Esophagus muscularis mucosa (tissue), 4 donors: Measurements from ENCODE around the gene GRK5. TPM values are rescaled to one million over a fixed set of nuclear protein-coding genes. Genes with fewer than 3 reads are reported as not detected.

Source experiments
- DNase-seq: peaks from one replicate; pipeline ENCODE4 v3.0.0-alpha.2; 2017; ENCODE audit errors: extremely low spot score
- H3K27ac ChIP-seq, 4 donors: fragments of 200-600 bp; sonication (generic); replicated peaks in 1 of 4; 1 replicate in 3 of 4; 2 replicates in 1 of 4; pipeline ENCODE4 v1.5.1; 2016 to 2019; ENCODE audit warnings: mild to moderate bottlenecking in 1 of 4
- H3K27me3 ChIP-seq, 4 donors: fragments of 200-600 bp; sonication (generic); one replicate each; pipeline versions ENCODE4 v1.5.1 to v1.6.0; 2016 to 2019
- H3K36me3 ChIP-seq, 4 donors: fragments of 200-600 bp; sonication (generic); one replicate each; pipeline ENCODE4 v1.5.1; 2016 to 2019
- H3K4me1 ChIP-seq, 4 donors: fragments of 200-600 bp; sonication (generic); one replicate each; pipeline ENCODE4 v1.5.1; 2016 to 2019
- H3K4me3 ChIP-seq, 4 donors: fragments of 200-600 bp; sonication (generic); 1 replicate in 2 of 4; 2 replicates in 2 of 4; pipeline ENCODE4 v1.5.1; 2016 to 2019; ENCODE audit warnings: mild to moderate bottlenecking in 4 of 4, moderate library complexity in 1 of 4
- H3K9me3 ChIP-seq, 4 donors: fragments of 200-600 bp; sonication (generic); 1 replicate in 3 of 4; 2 replicates in 1 of 4; pipeline ENCODE4 v1.5.1; 2016 to 2019
- CTCF ChIP-seq, 3 experiments: fragments of 200-600 bp in 2 of 3; fragments of 450-650 bp in 1 of 3; sonication (generic) in 2 of 3; IDR thresholded peaks; one replicate each; pipeline ENCODE4 v1.5.1; 2017 to 2019; ENCODE audit warnings: antibody characterized with exemption in 3 of 3, mild to moderate bottlenecking in 2 of 3, moderate library complexity in 1 of 3
- EP300 ChIP-seq: sonication (generic); formaldehyde crosslinking; IDR thresholded peaks from one replicate; pipeline ENCODE4 v1.6.1; 2017; ENCODE audit warnings: antibody characterized with exemption
- POLR2A ChIP-seq: fragments of 450-650 bp; IDR thresholded peaks from one replicate; pipeline ENCODE4 v1.6.1; 2017; ENCODE audit warnings: antibody characterized with exemption, moderate library complexity, mild to moderate bottlenecking, low read depth
- POLR2AphosphoS5 ChIP-seq, 2 donors: sonication (generic); formaldehyde crosslinking; IDR thresholded peaks; one replicate each; pipeline ENCODE4 v1.6.1; 2017; ENCODE audit warnings: antibody characterized with exemption in 2 of 2
- WGBS: methylation state at CpG from one replicate; pipeline ENCODE4 v1.1.5; 2018; 5-methylcytosine and 5-hydroxymethylcytosine counted together
- intact Hi-C: fragments of 100-400 bp; cut with DNase I; formaldehyde crosslinking; loops from one replicate; pipeline ENCODE4 v1.15.1; 2023
- total RNA-seq, 4 donors: library from RNA; depleted of rRNA; stranded (reverse); fragments of >200 nt; gene quantifications; one replicate each; pipeline versions ENCODE4 v1.1.0 to v1.2.1, GENCODE V29; 2016

Gene GRK5
- total RNA-seq, 4 donors from 2014 or later: 39.6 to 64.4 (median 50.7) TPM

GRCh38 chr10:119499677-119500002, 292.3 kb downstream of the GRK5 start:
- H3K4me3 ChIP-seq: no peak overlapping the region
- no peaks in the 10 kb centered on the region for H3K27me3 ChIP-seq
- peaks cover 0 to 34% (median 22%) of the 10 kb centered on the region in 4 donors for H3K4me1 ChIP-seq
- H3K36me3 ChIP-seq: peaks cover 0 to 7% (median 3%) of the 10 kb centered on the region in 4 donors
- no peak overlapping the region for H3K27ac ChIP-seq
- no peak for DNase-seq
- intact Hi-C loops: loop anchor here (2.0 kb wide), 1 partner anchor 297 kb away; no protein-coding TSS in a partner anchor
- H3K9me3 ChIP-seq: no peaks in the 10 kb centered on the region
- no peak for TF ChIP-seq EP300
- TF ChIP-seq POLR2A: no peak
- TF ChIP-seq CTCF (IDR thresholded peaks at IDR 0.05): no peak
- no peak for TF ChIP-seq POLR2AphosphoS5 (IDR thresholded peaks at IDR 0.05)
- WGBS: 70% methylated on average over 5 of the region's 5 CpGs

- Histone ChIP-seq H3K9me3 (no peaks in the 10 kb centered on the region), H3K4me3 (no peak overlapping the region), H3K36me3 (peaks cover 0 to 7% (median 3%) of the 10 kb centered on the region in 4 donors), H3K27me3 (no peaks in the 10 kb centered on the region), H3K27ac (no peak overlapping the region), H3K4me1 (peaks cover 0 to 34% (median 22%) of the 10 kb centered on the region in 4 donors)
- WGBS: 42% methylated on average over 8 of the region's 8 CpGs
- TF ChIP-seq CTCF (IDR thresholded peaks at IDR 0.05) (no peak), POLR2A (no peak), EP300 (no peak), POLR2AphosphoS5 (IDR thresholded peaks at IDR 0.05) (no peak)
- DNase-seq: no peak
- intact Hi-C loops: loop anchor here (2.0 kb wide), 1 partner anchor 297 kb away; no protein-coding TSS in a partner anchor
These were observed 292.9 kb downstream of the GRK5 start for GRCh38 chr10:119500123-119500795.

GRCh38 chr10:119500821-119501220, 293.4 kb downstream of the GRK5 start:
- intact Hi-C loops: loop anchor here (2.0 kb wide), 1 partner anchor 298 kb away; no protein-coding TSS in a partner anchor
- Histone ChIP-seq H3K36me3 (peaks cover 0 to 7% (median 3%) of the 10 kb centered on the region in 4 donors), H3K27me3 (no peaks in the 10 kb centered on the region), H3K9me3 (no peaks in the 10 kb centered on the region), H3K27ac (no peak overlapping the region), H3K4me1 (peaks cover 0 to 38% (median 27%) of the 10 kb centered on the region in 4 donors), H3K4me3 (no peak overlapping the region)
- no peak for DNase-seq
- WGBS: 90% methylated on average over 6 of the region's 6 CpGs
- TF ChIP-seq CTCF (IDR thresholded peaks at IDR 0.05): no peak
- no peak for TF ChIP-seq EP300

GRCh38 chr10:119501690-119502089, 294.3 kb downstream of the GRK5 start:
- Histone ChIP-seq H3K4me1 (peaks cover 0 to 43% (median 31%) of the 10 kb centered on the region in 4 donors), H3K27me3 (no peaks in the 10 kb centered on the region), H3K4me3 (no peak overlapping the region), H3K27ac (no peak overlapping the region), H3K9me3 (no peaks in the 10 kb centered on the region), H3K36me3 (peaks cover 0 to 7% (median 3%) of the 10 kb centered on the region in 4 donors)
- TF ChIP-seq POLR2AphosphoS5 (IDR thresholded peaks at IDR 0.05) (no peak), POLR2A (no peak), CTCF (IDR thresholded peaks at IDR 0.05) (no peak), EP300 (no peak)
- intact Hi-C loops: loop anchor here (2.0 kb wide), 1 partner anchor 299 kb away; no protein-coding TSS in a partner anchor
- DNase-seq: no peak
- WGBS: 96% methylated on average over 2 of the region's 2 CpGs
